Lung (tissue), 12 donors: ENCODE results near the gene RNF217. TPM values are rescaled to one million over a fixed set of nuclear protein-coding genes. Genes with fewer than 3 reads are reported as not detected.
"Not testable (repeated sequence)": the region's sequence is repeated elsewhere in the genome, so short reads cannot be mapped to it uniquely, and the experiment has no call there.

Experiments
- ATAC-seq: fragments of 200-7000 bp; cut with Tn5 transposase; one replicate; pipeline ENCODE4 v1.9.1; 2020; ENCODE audit warnings: moderate number of reproducible peaks; ENCODE audit not compliant: insufficient read depth, low FRiP score
- DNase-seq, 3 donors: peaks; one replicate each; pipeline ENCODE4 v3.0.0-alpha.2; 2013 to 2017
- H3K27ac ChIP-seq, 2 donors: one replicate each; pipeline ENCODE4 v1.5.1; 2013; ENCODE audit warnings: mild to moderate bottlenecking in 2 of 2, moderate library complexity in 2 of 2, control low read depth in 1 of 2, inconsistent platforms in 1 of 2, low read depth in 1 of 2, low read length in 1 of 2
- H3K27me3 ChIP-seq, 3 donors: one replicate each; pipeline ENCODE4 v1.5.1; 2013; ENCODE audit warnings: low read length in 2 of 3; ENCODE audit not compliant: control insufficient read depth in 3 of 3, insufficient read depth in 3 of 3
- H3K36me3 ChIP-seq, 4 donors: one replicate each; pipeline ENCODE4 v1.5.1; 2013; ENCODE audit warnings: low read length in 4 of 4, mild to moderate bottlenecking in 1 of 4, moderate library complexity in 1 of 4; ENCODE audit not compliant: control insufficient read depth in 4 of 4, insufficient read depth in 4 of 4
- H3K4me1 ChIP-seq, 5 donors: one replicate each; pipeline ENCODE4 v1.5.1; 2013; ENCODE audit warnings: low read length in 5 of 5, mild to moderate bottlenecking in 2 of 5, moderate library complexity in 1 of 5; ENCODE audit not compliant: control insufficient read depth in 5 of 5, insufficient read depth in 5 of 5
- H3K4me3 ChIP-seq: one replicate; pipeline ENCODE4 v1.5.1; 2013; ENCODE audit warnings: mild to moderate bottlenecking, control low read depth, moderate library complexity
- H3K9ac ChIP-seq, 2 donors: one replicate each; pipeline ENCODE4 v1.5.1; 2013; ENCODE audit warnings: low read length in 2 of 2, control low read depth in 1 of 2; ENCODE audit not compliant: insufficient read depth in 1 of 2
- H3K9me3 ChIP-seq, 4 donors: one replicate each; pipeline ENCODE4 v1.5.1; 2013; ENCODE audit warnings: low read length in 3 of 4, mild to moderate bottlenecking in 1 of 4, moderate library complexity in 1 of 4; ENCODE audit not compliant: control insufficient read depth in 4 of 4, insufficient read depth in 3 of 4
- CTCF ChIP-seq: IDR thresholded peaks from 2 replicates; pipeline ENCODE4 v1.5.1; 2012; ENCODE audit warnings: mild to moderate bottlenecking; ENCODE audit errors: control extremely low read depth, extremely low read depth
- WGBS, 2 donors: extraction: QIAGEN DNeasy Blood & Tissue Kit; methylation state at CpG; one replicate each; pipeline ENCODE4 v1.1.7; 2013; 5-methylcytosine and 5-hydroxymethylcytosine counted together
- polyA plus RNA-seq, 2 donors: library from polyadenylated mRNA; stranded (reverse); fragments of 200-250 nt; gene quantifications; one replicate each; pipeline ENCODE4 v1.2.1, GENCODE V29; 2013
- total RNA-seq, 2 donors: library from RNA; depleted of rRNA in 1 of 2; stranded (reverse); fragments of >200 nt in 1 of 2; gene quantifications; one replicate each; pipeline ENCODE4 v1.2.1, GENCODE V29; 2014 to 2021
- donor health status: control.
- donor health status: control.
- donor health status: Bipolar disorder and iron deficiency.
- donor health status: healthy.
- donor health status: DM: yes; HTN: yes; CAD: no.

Gene RNF217
- total and polyA plus RNA-seq, 4 donors = 3.1 to 58.6 (median 13.6) TPM

GRCh38 chr6:125066964-125067363, 104.7 kb downstream of the RNF217 start:
- Histone ChIP-seq H3K36me3 (no peaks in the 10 kb centered on the region), H3K9ac (no peak overlapping the region), H3K27ac (no peak overlapping the region), H3K4me1 (no peaks in the 10 kb centered on the region), H3K27me3 (no peaks in the 10 kb centered on the region), H3K4me3 (no peak overlapping the region), H3K9me3 (no peaks in the 10 kb centered on the region)
- no peak for ATAC-seq
- no peak for DNase-seq
- no peak for TF ChIP-seq CTCF
- WGBS, 2 donors = 48 to 57% methylated on average over 3 of the region's 3 CpGs

GRCh38 chr6:125067552-125067951, 105.3 kb downstream of the RNF217 start:
- DNase-seq = no peak
- ATAC-seq = no peak
- no peaks in the 10 kb centered on the region for H3K36me3 ChIP-seq
- H3K9ac ChIP-seq = no peak overlapping the region
- no peak overlapping the region for H3K27ac ChIP-seq
- H3K4me1 ChIP-seq = no peaks in the 10 kb centered on the region
- TF ChIP-seq CTCF = no peak
- 77 to 81% methylated on average over 1 of the region's 1 CpG for WGBS, 2 donors
- H3K27me3 ChIP-seq = no peaks in the 10 kb centered on the region
- H3K4me3 ChIP-seq = no peak overlapping the region
- H3K9me3 ChIP-seq = no peaks in the 10 kb centered on the region

- Histone ChIP-seq H3K36me3 (peaks cover 3 to 13% (median 5%) of the 10 kb centered on the region in 4 donors), H3K9ac (no peak overlapping the region), H3K27ac (no peak overlapping the region), H3K4me3 (no peak overlapping the region), H3K9me3 (no peaks in the 10 kb centered on the region), H3K4me1 (peaks cover 0 to 9% (median 0%) of the 10 kb centered on the region in 5 donors), H3K27me3 (no peaks in the 10 kb centered on the region)
- 97 to 98% methylated on average over 3 of the region's 3 CpGs for WGBS, 2 donors
- no peak for TF ChIP-seq CTCF
- no peak for ATAC-seq
- no peak for DNase-seq
Measured at GRCh38 chr6:125073071-125073470, 110.8 kb downstream of the RNF217 start.

- 92 to 95% methylated on average over 3 of the region's 3 CpGs for WGBS, 2 donors
- Histone ChIP-seq H3K27me3 (no peaks in the 10 kb centered on the region), H3K36me3 (peaks cover 3 to 13% (median 5%) of the 10 kb centered on the region in 4 donors), H3K4me1 (peaks cover 0 to 9% (median 0%) of the 10 kb centered on the region in 5 donors), H3K4me3 (no peak overlapping the region), H3K9me3 (no peaks in the 10 kb centered on the region), H3K9ac (no peak overlapping the region), H3K27ac (no peak overlapping the region)
- no peak for DNase-seq
- no peak for ATAC-seq
- no peak for TF ChIP-seq CTCF
Measured at GRCh38 chr6:125074120-125074519, 111.9 kb downstream of the RNF217 start.

GRCh38 chr6:125075073-125075472, 112.8 kb downstream of the RNF217 start:
- not testable (repeated sequence) for H3K27ac ChIP-seq, H3K9me3 ChIP-seq, H3K4me1 ChIP-seq, ATAC-seq, H3K4me3 ChIP-seq, H3K9ac ChIP-seq, DNase-seq, H3K27me3 ChIP-seq
- peaks cover 3 to 13% (median 5%) of the 10 kb centered on the region in 4 donors for H3K36me3 ChIP-seq
- WGBS, 2 donors = 97 to 98% methylated on average over 2 of the region's 2 CpGs
